ENCODE data around the gene LSM3.
A peak's percentile ranks its signal among the peaks of the same experiment; 100 is the strongest.

LSM3 gene

DNA sequence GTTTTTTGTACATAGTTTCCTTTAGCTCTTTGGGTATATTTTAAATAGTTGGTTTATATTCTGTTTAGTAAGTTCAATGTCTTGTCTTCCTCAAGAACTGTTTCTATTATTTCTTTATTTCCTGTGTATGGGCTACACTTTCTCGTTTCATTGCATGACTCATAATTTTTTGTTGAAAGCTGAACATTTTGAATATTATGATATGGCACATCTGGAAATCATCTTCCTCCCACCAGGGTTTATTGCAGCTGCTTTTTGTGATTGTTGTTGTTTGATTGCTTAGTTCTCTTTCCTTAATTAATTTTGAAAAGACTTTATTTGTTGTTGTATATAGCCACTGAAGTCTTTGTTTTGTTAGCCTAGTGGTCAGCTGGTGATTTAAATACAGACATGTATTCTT is 43.8 kb downstream of the LSM3 start:
- H2BK15ac ChIP-seq (ENCODE audit: low read depth, poor library complexity, severe bottlenecking): no peak overlapping the region
- no peak overlapping the region for H3K4ac ChIP-seq (ENCODE audit: low read depth in 1 of 2, low read length in 2 of 2)
- no peak overlapping the region for H2BK120ac ChIP-seq (ENCODE audit: low read depth, low read length)
- no peaks in the 10 kb centered on the region for H3K36me3 ChIP-seq (ENCODE audit: control insufficient read depth in 1 of 2, insufficient read depth in 2 of 2, low read depth in 1 of 2, low read length in 2 of 2)
- H4K8ac ChIP-seq (ENCODE audit: low read length): no peak overlapping the region
- H3K23ac ChIP-seq (ENCODE audit: low read length in 2 of 2): no peak overlapping the region
- no peak overlapping the region for H3K9ac ChIP-seq (ENCODE audit: low read length)
- no CpG with 5 or more reads among the region's 1 CpG for WGBS
- H3K18ac ChIP-seq (ENCODE audit: low read depth in 1 of 2, low read length in 2 of 2): no peak overlapping the region
- H2AK5ac ChIP-seq (ENCODE audit: low read length, severe bottlenecking): no peak overlapping the region
- H3K27ac ChIP-seq (ENCODE audit: low read length, poor library complexity, severe bottlenecking): no peak overlapping the region
- H3K4me1 ChIP-seq (ENCODE audit: control insufficient read depth, insufficient read depth, low read depth, low read length): peaks cover 7% of the 10 kb centered on the region
- H3K4me2 ChIP-seq (ENCODE audit: low read length, poor library complexity, severe bottlenecking): no peak overlapping the region
- no peak for DNase-seq
- H3K79me1 ChIP-seq (replicated peaks; ENCODE audit: low read length, poor library complexity, severe bottlenecking): no peaks in the 10 kb centered on the region
- H4K91ac ChIP-seq (ENCODE audit: low read length): no peak overlapping the region
- no peak overlapping the region for H3K4me3 ChIP-seq (ENCODE audit: insufficient read depth in 1 of 2, low read depth in 1 of 2, low read length in 2 of 2)
- H3K14ac ChIP-seq (ENCODE audit: low read length in 2 of 2): no peak overlapping the region
- H3K9me3 ChIP-seq (ENCODE audit: control insufficient read depth, low read length): peaks cover 22% of the 10 kb centered on the region
- no peak overlapping the region for H2BK12ac ChIP-seq (ENCODE audit: low read length in 2 of 2)
- no peak overlapping the region for H2BK5ac ChIP-seq (ENCODE audit: low read depth, low read length, poor library complexity, severe bottlenecking)
- H3K27me3 ChIP-seq (ENCODE audit: control insufficient read depth in 1 of 2, insufficient read depth in 1 of 2, low read length in 2 of 2): peaks cover 0 to 5% of the 10 kb centered on the region in 2 experiments
- no peak overlapping the region for H2AFZ ChIP-seq (ENCODE audit: low read depth, low read length)

DNA sequence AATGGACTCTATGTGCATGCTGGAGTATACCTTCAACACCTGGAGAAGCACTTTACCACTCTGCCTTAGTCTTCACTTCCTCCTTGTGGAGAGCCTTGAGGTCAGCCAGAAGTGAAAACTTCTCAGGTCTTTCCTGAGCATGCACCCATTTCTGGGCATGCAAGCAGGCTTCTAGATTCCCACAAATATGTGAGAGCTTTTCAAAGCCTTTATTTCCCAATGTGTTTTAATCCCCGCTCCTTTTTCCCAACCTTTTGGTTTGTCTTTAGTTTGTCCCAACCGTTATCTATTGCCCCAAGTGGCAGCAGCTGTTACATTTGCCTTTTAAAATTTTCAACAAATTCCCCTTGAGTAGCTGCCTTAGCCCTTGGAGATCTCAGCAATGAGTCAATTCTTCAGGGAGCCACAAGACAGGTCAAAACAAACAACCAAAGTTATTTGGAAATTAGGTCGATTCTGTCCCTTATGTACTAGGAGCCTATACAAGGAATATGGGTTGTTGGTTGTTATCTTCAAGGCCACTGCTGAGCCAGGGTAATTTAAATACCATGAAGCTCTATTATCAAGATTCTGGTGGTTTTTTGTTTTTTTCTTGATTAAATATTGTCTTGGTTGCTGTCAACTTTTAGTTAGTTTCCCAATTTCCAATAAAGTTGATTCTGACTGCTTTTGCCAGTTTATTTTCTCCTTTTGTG is 44.4 kb downstream of the LSM3 start:
- Histone ChIP-seq H3K23ac (ENCODE audit: low read length in 2 of 2) (no peak overlapping the region), H2BK5ac (ENCODE audit: low read depth, low read length, poor library complexity, severe bottlenecking) (no peak overlapping the region), H3K79me1 (replicated peaks; ENCODE audit: low read length, poor library complexity, severe bottlenecking) (no peaks in the 10 kb centered on the region), H2BK120ac (ENCODE audit: low read depth, low read length) (no peak overlapping the region), H3K4me2 (ENCODE audit: low read length, poor library complexity, severe bottlenecking) (no peak overlapping the region), H3K36me3 (ENCODE audit: control insufficient read depth in 1 of 2, insufficient read depth in 2 of 2, low read depth in 1 of 2, low read length in 2 of 2) (no peaks in the 10 kb centered on the region), H2BK12ac (ENCODE audit: low read length in 2 of 2) (peak overlapping the region in 1 of 2 experiments; percentile 76), H3K9me3 (ENCODE audit: control insufficient read depth, low read length) (peaks cover 22% of the 10 kb centered on the region), H4K91ac (ENCODE audit: low read length) (no peak overlapping the region), H3K4me3 (ENCODE audit: insufficient read depth in 1 of 2, low read depth in 1 of 2, low read length in 2 of 2) (no peak overlapping the region), H3K9ac (ENCODE audit: low read length) (no peak overlapping the region), H3K27ac (ENCODE audit: low read length, poor library complexity, severe bottlenecking) (no peak overlapping the region), H2BK15ac (ENCODE audit: low read depth, poor library complexity, severe bottlenecking) (no peak overlapping the region), H2AFZ (ENCODE audit: low read depth, low read length) (no peak overlapping the region), H3K4ac (ENCODE audit: low read depth in 1 of 2, low read length in 2 of 2) (peak overlapping the region in 1 of 2 experiments; percentile 60), H3K27me3 (ENCODE audit: control insufficient read depth in 1 of 2, insufficient read depth in 1 of 2, low read length in 2 of 2) (peaks cover 0 to 5% of the 10 kb centered on the region in 2 experiments), H3K4me1 (ENCODE audit: control insufficient read depth, insufficient read depth, low read depth, low read length) (peaks cover 7% of the 10 kb centered on the region), H2AK5ac (ENCODE audit: low read length, severe bottlenecking) (peak overlapping the region; percentile 37), H3K18ac (ENCODE audit: low read depth in 1 of 2, low read length in 2 of 2) (peak overlapping the region in 1 of 2 experiments; percentile 52), H4K8ac (ENCODE audit: low read length) (no peak overlapping the region), H3K14ac (ENCODE audit: low read length in 2 of 2) (no peak overlapping the region)
- WGBS: 12% methylated on average over 3 of the region's 3 CpGs
- DNase-seq: peak; percentile 70

- H2BK15ac ChIP-seq (ENCODE audit: low read depth, poor library complexity, severe bottlenecking): no peak overlapping the region
- H3K4ac ChIP-seq (ENCODE audit: low read depth in 1 of 2, low read length in 2 of 2): peak overlapping the region; percentile 35 to 60
- DNase-seq: no peak
- H3K4me1 ChIP-seq (ENCODE audit: control insufficient read depth, insufficient read depth, low read depth, low read length): peaks cover 9% of the 10 kb centered on the region
- H3K14ac ChIP-seq (ENCODE audit: low read length in 2 of 2): no peak overlapping the region
- no peak overlapping the region for H2AK5ac ChIP-seq (ENCODE audit: low read length, severe bottlenecking)
- no peak overlapping the region for H3K4me2 ChIP-seq (ENCODE audit: low read length, poor library complexity, severe bottlenecking)
- H4K8ac ChIP-seq (ENCODE audit: low read length): peak overlapping the region; percentile 57
- H4K91ac ChIP-seq (ENCODE audit: low read length): peak overlapping the region; percentile 79
- no peaks in the 10 kb centered on the region for H3K36me3 ChIP-seq (ENCODE audit: control insufficient read depth in 1 of 2, insufficient read depth in 2 of 2, low read depth in 1 of 2, low read length in 2 of 2)
- H3K9ac ChIP-seq (ENCODE audit: low read length): no peak overlapping the region
- peak overlapping the region; percentile 29 for H2BK120ac ChIP-seq (ENCODE audit: low read depth, low read length)
- no peak overlapping the region for H3K23ac ChIP-seq (ENCODE audit: low read length in 2 of 2)
- WGBS: 75% methylated on average over 1 of the region's 1 CpG
- H3K18ac ChIP-seq (ENCODE audit: low read depth in 1 of 2, low read length in 2 of 2): peak overlapping the region; percentile 52 to 91
- peak overlapping the region; percentile 69 to 76 for H2BK12ac ChIP-seq (ENCODE audit: low read length in 2 of 2)
- peaks cover 0 to 5% of the 10 kb centered on the region in 2 experiments for H3K27me3 ChIP-seq (ENCODE audit: control insufficient read depth in 1 of 2, insufficient read depth in 1 of 2, low read length in 2 of 2)
- H3K4me3 ChIP-seq (ENCODE audit: insufficient read depth in 1 of 2, low read depth in 1 of 2, low read length in 2 of 2): no peak overlapping the region
- H3K27ac ChIP-seq (ENCODE audit: low read length, poor library complexity, severe bottlenecking): no peak overlapping the region
- no peak overlapping the region for H2BK5ac ChIP-seq (ENCODE audit: low read depth, low read length, poor library complexity, severe bottlenecking)
- peaks cover 22% of the 10 kb centered on the region for H3K9me3 ChIP-seq (ENCODE audit: control insufficient read depth, low read length)
- no peaks in the 10 kb centered on the region for H3K79me1 ChIP-seq (replicated peaks; ENCODE audit: low read length, poor library complexity, severe bottlenecking)
- H2AFZ ChIP-seq (ENCODE audit: low read depth, low read length): no peak overlapping the region
Observed at GRCh38 chr3:14223595-14223994, 45.0 kb downstream of the LSM3 start.

- Histone ChIP-seq H3K4me3 (ENCODE audit: insufficient read depth in 1 of 2, low read depth in 1 of 2, low read length in 2 of 2) (no peak overlapping the region), H2AK5ac (ENCODE audit: low read length, severe bottlenecking) (no peak overlapping the region), H3K4ac (ENCODE audit: low read depth in 1 of 2, low read length in 2 of 2) (peak overlapping the region; percentile 61 to 75), H2BK12ac (ENCODE audit: low read length in 2 of 2) (peak overlapping the region; percentile 73 to 76), H2BK15ac (ENCODE audit: low read depth, poor library complexity, severe bottlenecking) (no peak overlapping the region), H3K9me3 (ENCODE audit: control insufficient read depth, low read length) (peaks cover 20% of the 10 kb centered on the region), H3K79me1 (replicated peaks; ENCODE audit: low read length, poor library complexity, severe bottlenecking) (no peaks in the 10 kb centered on the region), H4K8ac (ENCODE audit: low read length) (no peak overlapping the region), H2BK120ac (ENCODE audit: low read depth, low read length) (peak overlapping the region; percentile 29), H3K9ac (ENCODE audit: low read length) (no peak overlapping the region), H3K27ac (ENCODE audit: low read length, poor library complexity, severe bottlenecking) (no peak overlapping the region), H3K23ac (ENCODE audit: low read length in 2 of 2) (no peak overlapping the region), H2BK5ac (ENCODE audit: low read depth, low read length, poor library complexity, severe bottlenecking) (no peak overlapping the region), H2AFZ (ENCODE audit: low read depth, low read length) (no peak overlapping the region), H4K91ac (ENCODE audit: low read length) (no peak overlapping the region), H3K4me1 (ENCODE audit: control insufficient read depth, insufficient read depth, low read depth, low read length) (peaks cover 10% of the 10 kb centered on the region), H3K27me3 (ENCODE audit: control insufficient read depth in 1 of 2, insufficient read depth in 1 of 2, low read length in 2 of 2) (peaks cover 0 to 5% of the 10 kb centered on the region in 2 experiments), H3K36me3 (ENCODE audit: control insufficient read depth in 1 of 2, insufficient read depth in 2 of 2, low read depth in 1 of 2, low read length in 2 of 2) (no peaks in the 10 kb centered on the region), H3K4me2 (ENCODE audit: low read length, poor library complexity, severe bottlenecking) (no peak overlapping the region), H3K18ac (ENCODE audit: low read depth in 1 of 2, low read length in 2 of 2) (peak overlapping the region; percentile 72 to 91), H3K14ac (ENCODE audit: low read length in 2 of 2) (no peak overlapping the region)
- peak; percentile 77 for DNase-seq
- WGBS: 5% methylated on average over 4 of the region's 6 CpGs
Observed at GRCh38 chr3:14224895-14225294, 46.3 kb downstream of the LSM3 start.
